ENCODE data around the gene CYSLTR2. TPM values are rescaled to one million over a fixed set of nuclear protein-coding genes. Genes with fewer than 3 reads are reported as not detected.

Gene CYSLTR2
- total and polyA plus RNA-seq, 3 donors from 2014 or later, result 0.31 to 0.76 (median 0.62) TPM

DNA sequence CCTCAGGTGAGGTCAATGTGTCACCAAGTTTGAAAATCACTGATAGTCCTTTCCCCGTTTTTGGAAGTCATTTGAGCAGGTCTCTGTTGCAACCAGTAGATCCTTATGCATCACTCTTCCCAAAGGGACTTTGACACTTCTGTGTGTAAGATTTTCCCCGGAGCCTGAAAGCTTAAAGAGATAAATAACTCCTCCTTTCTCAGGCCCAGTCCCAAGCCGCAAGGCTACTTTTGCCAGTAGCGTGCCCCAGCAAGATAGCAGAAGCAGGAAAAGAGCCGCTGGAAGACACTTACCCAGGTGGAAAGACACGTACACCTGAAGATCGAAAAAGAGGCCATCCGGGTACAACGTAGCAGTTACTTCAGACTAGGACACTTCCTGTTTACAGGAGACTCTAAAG, 106.9 kb downstream of the CYSLTR2 start:
- H3K4me1 ChIP-seq, result no peaks in the 10 kb centered on the region
- H3K9me3 ChIP-seq, result no peaks in the 10 kb centered on the region
- H3K4me3 ChIP-seq, result no peak overlapping the region
- TF ChIP-seq, protein P1, sequence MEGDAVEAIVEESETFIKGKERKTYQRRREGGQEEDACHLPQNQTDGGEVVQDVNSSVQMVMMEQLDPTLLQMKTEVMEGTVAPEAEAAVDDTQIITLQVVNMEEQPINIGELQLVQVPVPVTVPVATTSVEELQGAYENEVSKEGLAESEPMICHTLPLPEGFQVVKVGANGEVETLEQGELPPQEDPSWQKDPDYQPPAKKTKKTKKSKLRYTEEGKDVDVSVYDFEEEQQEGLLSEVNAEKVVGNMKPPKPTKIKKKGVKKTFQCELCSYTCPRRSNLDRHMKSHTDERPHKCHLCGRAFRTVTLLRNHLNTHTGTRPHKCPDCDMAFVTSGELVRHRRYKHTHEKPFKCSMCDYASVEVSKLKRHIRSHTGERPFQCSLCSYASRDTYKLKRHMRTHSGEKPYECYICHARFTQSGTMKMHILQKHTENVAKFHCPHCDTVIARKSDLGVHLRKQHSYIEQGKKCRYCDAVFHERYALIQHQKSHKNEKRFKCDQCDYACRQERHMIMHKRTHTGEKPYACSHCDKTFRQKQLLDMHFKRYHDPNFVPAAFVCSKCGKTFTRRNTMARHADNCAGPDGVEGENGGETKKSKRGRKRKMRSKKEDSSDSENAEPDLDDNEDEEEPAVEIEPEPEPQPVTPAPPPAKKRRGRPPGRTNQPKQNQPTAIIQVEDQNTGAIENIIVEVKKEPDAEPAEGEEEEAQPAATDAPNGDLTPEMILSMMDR (IDR thresholded peaks at IDR 0.05), result no peak
- no peak for TF ChIP-seq POLR2A (IDR thresholded peaks at IDR 0.05)
- WGBS, 2 donors, result 89 to 95% methylated on average over 9 of the region's 9 CpGs
- intact Hi-C loops (cut with DNase I; ENCODE audit: low total_unique reads), result no loop called here
- H3K27ac ChIP-seq, result no peak overlapping the region
- DNase-seq, result no peak
- H3K36me3 ChIP-seq (ENCODE audit: low read depth, missing control alignments), result no peaks in the 10 kb centered on the region
- no peaks in the 10 kb centered on the region for H3K27me3 ChIP-seq

Other genes starting within 250 kb of the CYSLTR2 start
- 10 to 100 TPM; 10.3 to 20.6 TPM for gene LPAR6, start 240.8 kb upstream of the CYSLTR2 start, total RNA-seq
- 34.9 TPM for gene LPAR6, start 240.8 kb upstream of the CYSLTR2 start, polyA plus RNA-seq (ENCODE audit: insufficient read depth, low read depth, low replicate concordance)
- 10 to 100 TPM in 1 of 2 donors, 1 to 10 TPM in 1; 10.0 to 12.2 TPM for gene RCBTB2, start 120.8 kb upstream of the CYSLTR2 start, total RNA-seq
- 15.6 TPM for gene RCBTB2, start 120.8 kb upstream of the CYSLTR2 start, polyA plus RNA-seq (ENCODE audit: insufficient read depth, low read depth, low replicate concordance)